K562 (cell line): ENCODE data around the gene IRGQ. TPM values are rescaled to one million over a fixed set of nuclear protein-coding genes. Genes with fewer than 3 reads are reported as not detected.

Source experiments
- CXXC5 ChIP-seq: fragments of 250-450 bp; sonication (Bioruptor Pico); IDR thresholded peaks from 2 replicates; pipeline ENCODE4 v1.8.0; 2022; ENCODE audit warnings: inconsistent platforms, mild to moderate bottlenecking, moderate library complexity
- ETV6 ChIP-seq, 3 experiments: fragments of 150-350 bp in 1 of 3; sonication (generic) in 1 of 3; formaldehyde crosslinking in 1 of 3; IDR thresholded peaks; 2 replicates each; pipeline versions ENCODE4 v1.6.1 to v1.8.0; 2014 to 2022; ENCODE audit warnings: borderline replicate concordance in 2 of 3, low read depth in 2 of 3, antibody characterized with exemption in 1 of 3, low read length in 1 of 3, mild to moderate bottlenecking in 1 of 3, missing genetic modification reagents in 1 of 3
- MNT ChIP-seq, 2 experiments: fragments of 450-650 bp; conservative IDR thresholded peaks; 2 replicates each; pipeline ENCODE4 v1.6.1; 2017; ENCODE audit warnings: mild to moderate bottlenecking in 2 of 2, moderate library complexity in 2 of 2
- POLR2A ChIP-seq: fragments of 450-650 bp; conservative IDR thresholded peaks from 2 replicates; pipeline ENCODE4 v1.6.1; 2016
- PRDM10 ChIP-seq: fragments of 450-650 bp; IDR thresholded peaks from 2 replicates; pipeline ENCODE4 v1.6.1; 2018; ENCODE audit not compliant: partially characterized antibody
- SRF ChIP-seq, 2 experiments: fragments of 250-450, 450-650 bp in 1 of 2; sonication (Bioruptor Pico) in 1 of 2; sonication (generic) in 1 of 2; formaldehyde crosslinking; IDR thresholded peaks; 2 replicates each; pipeline versions ENCODE4 v1.5.0 to v1.5.1; 2020 to 2022; ENCODE audit warnings: mild to moderate bottlenecking in 1 of 2, missing genetic modification reagents in 1 of 2
- TARDBP ChIP-seq: fragments of 450-650 bp; IDR thresholded peaks from 2 replicates; pipeline ENCODE4 v1.6.1; 2016
- TGIF2 ChIP-seq: sonication (generic); formaldehyde crosslinking; IDR thresholded peaks from 2 replicates; pipeline ENCODE4 v1.8.1; 2022; ENCODE audit warnings: mild to moderate bottlenecking, missing genetic modification reagents, moderate library complexity
- ZBTB2 ChIP-seq: fragments of 450-650 bp; IDR thresholded peaks from 2 replicates; pipeline ENCODE4 v1.6.1; 2016; ENCODE audit warnings: antibody characterized with exemption
- ZBTB33 ChIP-seq: sonication (generic); formaldehyde crosslinking; IDR thresholded peaks from 2 replicates; pipeline ENCODE4 v1.8.1; 2023; ENCODE audit warnings: mild to moderate bottlenecking, missing genetic modification reagents
- ZBTB43 ChIP-seq: sonication (generic); formaldehyde crosslinking; IDR thresholded peaks from 2 replicates; pipeline ENCODE4 v1.8.0; 2023; ENCODE audit warnings: mild to moderate bottlenecking, missing genetic modification reagents
- ZNF217 ChIP-seq: sonication (generic); formaldehyde crosslinking; IDR thresholded peaks from 2 replicates; pipeline ENCODE4 v1.8.0; 2022; ENCODE audit warnings: mild to moderate bottlenecking, missing genetic modification reagents
- ZNF23 ChIP-seq: fragments of 250-450 bp; sonication (Bioruptor Pico); IDR thresholded peaks from 2 replicates; pipeline ENCODE4 v1.4.0; 2020; ENCODE audit warnings: mild to moderate bottlenecking
- ZNF324 ChIP-seq: fragments of 250-450 bp; sonication (Bioruptor Pico); IDR thresholded peaks from 2 replicates; pipeline ENCODE4 v1.4.0; 2020; ENCODE audit warnings: mild to moderate bottlenecking
- polyA plus RNA-seq, 8 experiments: library from polyadenylated mRNA; depleted of rRNA in 4 of 8; stranded (reverse) in 5 of 8; unstranded in 3 of 8; fragments of >200 nt; fragmentation: Nextera tagmentation in 2 of 8; fragmentation: Illumina TruSeq in 1 of 8; extraction: Ambion mirVana in 2 of 8; extraction: Trizol in 1 of 8; gene quantifications; 2 replicates each; pipeline versions ENCODE4 v1.2.1 to v1.2.3, GENCODE V29; 2011 to 2014; ENCODE audit warnings: inconsistent platforms in 1 of 8, missing spikeins in 1 of 8
- total RNA-seq, 7 experiments: library from RNA; depleted of rRNA in 6 of 7; stranded (reverse); fragments of >200 nt in 6 of 7; fragmentation: Illumina TruSeq in 2 of 7; extraction: Trizol in 2 of 7; gene quantifications; 2 replicates each; pipeline versions ENCODE4 v1.2.1 to v1.2.3, GENCODE V29; 2011 to 2021; ENCODE audit warnings: low replicate concordance in 1 of 7

The IRGQ gene
- total and polyA plus RNA-seq, 9 of the 15 experiments (the other 6 are each of a cell fraction or from before 2014, with no cell fraction given), result 3.5 to 19.2 (median 7.9) TPM

- TF ChIP-seq ZNF217 (CRISPR knock-in tag) (no peak), ZNF324 (CRISPR knock-in tag) (no peak), MNT (conservative IDR thresholded peaks at IDR 0.05) (no peak), POLR2A (no peak), ZBTB2 (peak; percentile 57; the same call in 1 of the 2 replicates), TARDBP (no peak), ZBTB33 (CRISPR knock-in tag) (no peak), ETV6 (IDR thresholded peaks at IDR 0.05; ENCODE audit: borderline replicate concordance in 1 of 2, low read depth in 2 of 2, low read length in 1 of 2) (no peak), ETV6 (CRISPR knock-in tag; IDR thresholded peaks at IDR 0.05; ENCODE audit: borderline replicate concordance) (no peak; the same call in 1 of the 2 replicates), CXXC5 (peak; percentile 26; the same call in 1 of the 2 replicates), TGIF2 (CRISPR knock-in tag) (no peak), PRDM10 (no peak), ZBTB43 (no peak), ZNF23 (CRISPR knock-in tag) (no peak), SRF (CRISPR knock-in tag; IDR thresholded peaks at IDR 0.05) (no peak)
These were observed 43.8 kb upstream of the IRGQ start, which contains the start of gene CADM4 (continued) for GRCh38 chr19:43639519-43640423.
